Subcutaneous adipose tissue (tissue), 4 donors: Measurements from ENCODE around the gene MAGEA3. TPM values are rescaled to one million over a fixed set of nuclear protein-coding genes. Genes with fewer than 3 reads are reported as not detected.
"Not testable (repeated sequence)": the region's sequence is repeated elsewhere in the genome, so short reads cannot be mapped to it uniquely, and the experiment has no call there.

ENCODE experiments used
- total RNA-seq, 4 donors: library from RNA; depleted of rRNA; stranded (reverse); fragments of >200 nt; gene quantifications; one replicate each; pipeline ENCODE4 v1.1.0, GENCODE V29; 2016
- TF ChIP-seq, protein P1 (sequence below): fragments of 450-650 bp; IDR thresholded peaks from one replicate; pipeline ENCODE4 v1.5.1; 2016; ENCODE audit warnings: low read depth, mild to moderate bottlenecking, control low read depth, antibody characterized with exemption, moderate library complexity

MAGEA3 gene
- total RNA-seq, 4 donors from 2014 or later = not detected

DNA sequence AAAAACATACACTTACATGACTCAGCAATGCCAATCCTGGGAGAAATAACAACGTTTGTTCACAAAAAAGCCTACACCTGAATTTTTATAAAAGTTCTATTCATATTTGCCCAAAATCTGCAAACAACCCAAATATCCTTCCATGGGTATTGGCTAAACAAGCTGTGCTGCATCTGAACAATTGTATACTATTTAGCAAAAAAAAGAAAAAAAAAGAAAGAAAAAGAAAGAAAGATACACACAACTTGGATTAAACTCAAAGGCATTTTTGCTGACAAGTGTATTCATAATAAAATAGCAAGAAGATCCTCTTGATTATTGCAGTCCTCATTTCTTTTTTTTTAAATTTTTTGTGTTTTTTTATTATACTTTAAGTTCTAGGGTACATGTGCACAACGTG lies 24.5 kb upstream of the MAGEA3 start:
- TF ChIP-seq, protein P1, sequence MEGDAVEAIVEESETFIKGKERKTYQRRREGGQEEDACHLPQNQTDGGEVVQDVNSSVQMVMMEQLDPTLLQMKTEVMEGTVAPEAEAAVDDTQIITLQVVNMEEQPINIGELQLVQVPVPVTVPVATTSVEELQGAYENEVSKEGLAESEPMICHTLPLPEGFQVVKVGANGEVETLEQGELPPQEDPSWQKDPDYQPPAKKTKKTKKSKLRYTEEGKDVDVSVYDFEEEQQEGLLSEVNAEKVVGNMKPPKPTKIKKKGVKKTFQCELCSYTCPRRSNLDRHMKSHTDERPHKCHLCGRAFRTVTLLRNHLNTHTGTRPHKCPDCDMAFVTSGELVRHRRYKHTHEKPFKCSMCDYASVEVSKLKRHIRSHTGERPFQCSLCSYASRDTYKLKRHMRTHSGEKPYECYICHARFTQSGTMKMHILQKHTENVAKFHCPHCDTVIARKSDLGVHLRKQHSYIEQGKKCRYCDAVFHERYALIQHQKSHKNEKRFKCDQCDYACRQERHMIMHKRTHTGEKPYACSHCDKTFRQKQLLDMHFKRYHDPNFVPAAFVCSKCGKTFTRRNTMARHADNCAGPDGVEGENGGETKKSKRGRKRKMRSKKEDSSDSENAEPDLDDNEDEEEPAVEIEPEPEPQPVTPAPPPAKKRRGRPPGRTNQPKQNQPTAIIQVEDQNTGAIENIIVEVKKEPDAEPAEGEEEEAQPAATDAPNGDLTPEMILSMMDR = no peak

DNA sequence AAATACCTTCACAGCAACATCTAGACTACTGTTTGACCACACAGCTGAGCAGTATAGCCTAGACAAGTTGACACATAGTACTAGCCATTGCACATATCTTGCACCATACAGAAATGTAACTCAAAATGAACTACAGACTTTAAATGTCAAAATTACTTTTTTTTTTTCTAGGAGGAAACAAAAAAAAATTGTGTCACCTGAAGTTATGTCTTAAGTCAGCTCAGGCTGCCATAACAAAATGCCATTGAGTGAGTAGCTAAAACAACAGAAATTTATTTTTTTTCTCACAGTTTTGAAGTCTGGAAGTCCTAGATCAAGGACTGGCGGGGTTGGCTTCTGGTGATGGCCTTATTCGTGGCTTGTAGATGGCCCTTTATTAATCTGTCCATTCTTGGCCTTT lies 10.6 kb downstream of the MAGEA3 start, which contains the start of gene CSAG2:
CSAG2 (minus strand) TSS at position 101 of the 400 bp plus-strand sequence. CDS start 161 bp downstream, outside the sequence.
- TF ChIP-seq, protein P1 = not testable (repeated sequence)

DNA sequence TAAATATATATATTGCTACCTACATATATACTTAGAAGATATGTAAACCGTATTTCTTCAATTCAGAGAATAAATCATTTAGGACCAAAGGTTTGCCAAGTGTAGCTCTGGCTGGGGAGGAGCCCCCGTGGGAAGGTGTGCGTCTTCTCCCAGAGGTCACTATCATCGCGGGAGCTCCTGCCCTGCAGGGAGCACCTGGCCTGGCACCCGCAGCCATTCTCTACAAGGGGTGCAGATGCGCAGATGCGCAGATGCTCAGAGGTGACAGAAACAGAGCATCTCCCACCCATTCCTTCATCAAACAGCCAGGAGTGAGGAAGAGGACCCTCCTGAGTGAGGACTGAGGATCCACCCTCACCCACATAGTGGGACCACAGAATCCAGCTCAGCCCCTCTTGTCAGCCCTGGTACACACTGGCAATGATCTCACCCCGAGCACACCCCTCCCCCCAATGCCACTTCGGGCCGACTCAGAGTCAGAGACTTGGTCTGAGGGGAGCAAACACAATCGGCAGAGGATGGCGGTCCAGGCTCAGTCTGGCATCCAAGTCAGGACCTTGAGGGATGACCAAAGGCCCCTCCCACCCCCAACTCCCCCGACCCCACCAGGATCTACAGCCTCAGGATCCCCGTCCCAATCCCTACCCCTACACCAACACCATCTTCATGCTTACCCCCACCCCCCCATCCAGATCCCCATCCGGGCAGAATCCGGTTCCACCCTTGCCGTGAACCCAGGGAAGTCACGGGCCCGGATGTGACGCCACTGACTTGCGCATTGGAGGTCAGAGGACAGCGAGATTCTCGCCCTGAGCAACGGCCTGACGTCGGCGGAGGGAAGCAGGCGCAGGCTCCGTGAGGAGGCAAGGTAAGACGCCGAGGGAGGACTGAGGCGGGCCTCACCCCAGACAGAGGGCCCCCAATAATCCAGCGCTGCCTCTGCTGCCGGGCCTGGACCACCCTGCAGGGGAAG lies 15.5 kb downstream of the MAGEA3 start, which contains the start of gene MAGEA2B:
MAGEA2B (plus strand) TSS at position 814 of the 973 bp plus-strand sequence. CDS start 2,479 bp downstream, outside the sequence.
- TF ChIP-seq, protein P1 = not testable (repeated sequence)

DNA sequence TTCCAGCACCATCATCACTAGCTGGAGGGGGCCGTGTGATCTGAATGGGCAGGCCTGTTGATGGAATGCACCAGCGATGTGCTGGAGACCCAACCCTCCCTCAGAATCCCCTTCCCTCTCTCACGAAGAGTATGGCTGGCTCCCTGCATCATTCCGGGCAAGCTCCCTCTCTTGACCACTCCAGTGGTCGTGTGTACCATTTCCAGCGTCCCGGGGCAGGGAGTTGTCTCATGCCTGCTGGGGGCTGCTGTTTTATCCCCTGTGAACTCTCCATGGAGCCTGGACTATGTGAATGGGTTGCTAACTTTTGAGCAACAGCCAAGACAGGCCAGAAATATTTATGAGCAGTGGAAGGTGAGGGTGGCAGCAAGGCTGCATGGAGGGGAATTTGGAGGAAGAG lies 26.8 kb downstream of the MAGEA3 start:
- TF ChIP-seq, protein P1 = no peak

DNA sequence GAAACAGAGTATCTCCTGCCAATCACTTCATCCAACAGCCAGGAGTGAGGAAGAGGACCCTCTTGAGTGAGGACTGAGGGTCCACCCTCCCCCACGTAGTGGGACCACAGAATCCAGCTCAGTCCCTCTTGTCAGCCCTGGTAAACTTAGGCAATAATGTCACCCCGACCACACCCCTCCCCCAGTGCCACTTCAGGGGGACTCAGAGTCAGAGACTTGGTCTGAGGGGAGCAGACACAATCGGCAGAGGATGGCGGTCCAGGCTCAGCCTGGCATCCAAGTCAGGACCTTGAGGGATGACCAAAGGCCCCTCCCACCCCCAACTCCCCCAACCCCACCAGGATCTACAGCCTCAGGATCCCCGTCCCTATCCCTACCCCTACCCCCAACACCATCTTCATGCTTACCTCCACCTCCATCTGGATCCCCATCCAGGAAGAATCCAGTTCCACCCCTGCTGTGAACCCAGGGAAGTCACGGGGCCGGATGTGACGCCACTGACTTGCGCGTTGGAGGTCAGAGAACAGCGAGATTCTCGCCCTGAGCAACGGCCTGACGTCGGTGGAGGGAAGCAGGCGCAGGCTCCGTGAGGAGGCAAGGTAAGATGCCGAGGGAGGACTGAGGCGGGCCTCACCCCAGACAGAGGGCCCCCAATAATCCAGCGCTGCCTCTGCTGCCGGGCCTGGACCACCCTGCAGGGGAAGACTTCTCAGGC lies 34.8 kb downstream of the MAGEA3 start, which contains the start of the genes CSAG1 and MAGEA12:
CSAG1 (minus strand) TSS at position 461 of the 715 bp plus-strand sequence. CDS start 1,261 bp downstream, outside the sequence.
MAGEA12 (plus strand) TSS at position 497 of the 715 bp plus-strand sequence. CDS start 2,405 bp downstream, outside the sequence.
- TF ChIP-seq, protein P1 = no peak

DNA sequence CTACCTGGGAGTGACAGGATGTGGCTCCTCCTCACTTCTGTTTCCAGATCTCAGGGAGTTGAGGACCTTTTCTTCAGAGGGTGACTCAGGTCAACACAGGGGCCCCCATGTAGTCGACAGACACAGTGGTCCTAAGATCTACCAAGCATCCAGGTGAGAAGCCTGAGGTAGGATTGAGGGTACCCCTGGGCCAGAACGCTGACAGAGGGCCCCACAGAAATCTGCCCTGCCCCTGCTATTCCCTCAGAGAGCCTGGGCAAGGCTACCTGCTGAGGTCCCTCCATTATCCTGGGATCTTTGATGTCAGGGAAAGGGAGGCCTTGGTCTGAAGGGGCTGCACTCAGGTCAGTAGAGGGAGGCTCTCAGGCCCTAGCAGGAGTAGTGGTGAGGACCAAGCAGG lies 36.5 kb downstream of the MAGEA3 start:
- TF ChIP-seq, protein P1 = no peak
